GM19438 (cell line): ENCODE data around the gene ARSG.
"Not testable (repeated sequence)": the region's sequence is repeated elsewhere in the genome, so short reads cannot be mapped to it uniquely, and the experiment has no call there.

Experiments
- ATAC-seq: cut with Tn5 transposase; IDR thresholded peaks from one replicate; pipeline ENCODE4 v1.9.1; 2021; ENCODE audit warnings: low read depth; ENCODE audit not compliant: unreplicated experiment

ARSG gene

DNA sequence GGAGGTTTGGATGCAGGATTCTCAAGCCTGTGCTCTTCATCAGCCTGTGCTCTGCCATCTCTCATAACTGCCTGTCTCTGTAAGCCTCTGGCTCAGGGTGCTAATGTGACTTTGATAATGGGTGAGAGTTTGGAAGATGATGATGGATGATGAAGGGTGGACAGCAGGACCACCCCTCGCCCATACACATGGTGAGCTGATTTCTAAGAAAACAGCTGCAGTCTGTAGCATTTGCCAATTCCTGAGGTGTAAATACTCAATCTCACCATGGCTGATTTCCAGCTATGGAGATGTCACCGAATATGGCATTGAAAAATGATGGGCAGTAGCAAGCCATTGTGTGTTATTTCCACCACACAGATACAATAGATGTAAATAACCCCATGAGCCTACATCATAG is 74.2 kb downstream of the ARSG start:
- no peak for ATAC-seq

DNA sequence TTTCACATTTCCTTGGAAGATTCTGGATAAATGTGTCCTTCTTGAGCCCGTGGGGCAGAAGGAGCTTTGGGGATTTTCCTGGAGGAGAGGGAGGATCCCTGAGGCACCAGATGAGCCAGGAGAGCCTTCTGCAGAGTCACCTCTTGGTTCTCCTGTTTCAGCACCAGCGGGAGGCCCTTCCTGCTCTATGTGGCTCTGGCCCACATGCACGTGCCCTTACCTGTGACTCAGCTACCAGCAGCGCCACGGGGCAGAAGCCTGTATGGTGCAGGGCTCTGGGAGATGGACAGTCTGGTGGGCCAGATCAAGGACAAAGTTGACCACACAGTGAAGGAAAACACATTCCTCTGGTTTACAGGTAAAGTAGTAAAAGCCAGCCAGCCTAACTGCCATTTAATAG is 77.1 kb downstream of the ARSG start:
- ATAC-seq: no peak

DNA sequence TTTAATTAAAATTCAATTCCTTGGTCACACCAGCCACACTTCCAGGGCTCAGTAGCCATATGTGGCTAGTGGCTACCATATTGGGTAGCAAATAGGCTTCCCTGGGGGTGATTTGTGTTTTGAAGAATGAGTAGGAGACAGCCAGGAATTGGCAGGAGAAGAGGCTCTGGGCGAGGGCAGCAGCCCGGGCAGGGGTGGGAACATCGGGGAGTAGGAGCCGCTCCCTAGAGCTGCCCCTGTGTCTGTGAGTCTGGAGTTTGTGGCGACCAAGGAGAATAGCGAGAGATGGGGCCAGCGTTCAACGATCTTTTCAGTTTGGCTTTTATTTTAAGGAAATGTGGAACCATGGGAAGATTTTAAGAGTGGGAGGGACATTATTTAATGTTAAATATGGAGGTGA is 84.3 kb downstream of the ARSG start:
- ATAC-seq: no peak

DNA sequence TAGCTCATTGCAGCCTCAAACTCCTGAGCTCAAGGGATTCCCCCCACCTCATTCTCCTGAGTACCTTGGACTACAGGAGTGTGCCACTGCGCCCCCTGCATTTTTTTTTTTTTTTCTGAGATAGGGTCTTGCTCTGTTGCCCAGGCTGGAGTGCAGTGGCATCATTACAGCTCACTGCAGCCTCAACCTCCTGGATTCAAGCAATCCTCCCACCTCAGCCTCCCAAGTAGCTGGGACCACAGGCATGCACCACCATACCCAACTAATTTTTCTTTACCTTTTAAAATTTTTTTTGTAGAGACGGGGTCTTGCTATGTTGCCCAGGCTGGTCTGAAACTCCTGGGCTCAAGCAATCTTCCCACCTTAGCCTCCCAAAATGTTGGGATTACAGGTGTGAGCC is 84.9 kb downstream of the ARSG start:
- ATAC-seq: not testable (repeated sequence)

DNA sequence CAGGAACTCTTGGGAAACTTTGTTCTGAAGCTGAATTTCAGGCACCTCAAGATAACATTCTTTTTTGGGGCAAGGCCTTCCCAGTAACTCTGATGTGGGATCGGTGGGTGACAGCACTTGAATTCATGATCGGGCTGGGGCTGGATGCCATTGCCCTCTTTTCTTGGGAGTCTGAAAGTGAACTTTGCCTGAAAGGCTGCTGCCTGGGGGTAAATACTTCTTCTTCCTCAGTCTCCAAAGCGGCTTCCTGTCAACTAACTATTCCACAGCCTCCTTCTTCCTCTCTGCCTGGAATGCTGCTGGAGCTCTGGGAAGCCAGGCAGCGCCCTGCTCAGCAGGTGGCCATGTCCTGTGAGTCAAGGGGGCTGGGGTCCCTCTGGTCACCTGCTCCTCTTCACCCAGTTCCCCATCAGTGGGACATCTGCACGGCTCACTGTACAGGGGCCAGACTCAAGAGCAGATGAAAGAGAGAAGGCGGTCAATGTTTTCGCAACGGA is 86.5 kb downstream of the ARSG start:
- ATAC-seq: no peak

DNA sequence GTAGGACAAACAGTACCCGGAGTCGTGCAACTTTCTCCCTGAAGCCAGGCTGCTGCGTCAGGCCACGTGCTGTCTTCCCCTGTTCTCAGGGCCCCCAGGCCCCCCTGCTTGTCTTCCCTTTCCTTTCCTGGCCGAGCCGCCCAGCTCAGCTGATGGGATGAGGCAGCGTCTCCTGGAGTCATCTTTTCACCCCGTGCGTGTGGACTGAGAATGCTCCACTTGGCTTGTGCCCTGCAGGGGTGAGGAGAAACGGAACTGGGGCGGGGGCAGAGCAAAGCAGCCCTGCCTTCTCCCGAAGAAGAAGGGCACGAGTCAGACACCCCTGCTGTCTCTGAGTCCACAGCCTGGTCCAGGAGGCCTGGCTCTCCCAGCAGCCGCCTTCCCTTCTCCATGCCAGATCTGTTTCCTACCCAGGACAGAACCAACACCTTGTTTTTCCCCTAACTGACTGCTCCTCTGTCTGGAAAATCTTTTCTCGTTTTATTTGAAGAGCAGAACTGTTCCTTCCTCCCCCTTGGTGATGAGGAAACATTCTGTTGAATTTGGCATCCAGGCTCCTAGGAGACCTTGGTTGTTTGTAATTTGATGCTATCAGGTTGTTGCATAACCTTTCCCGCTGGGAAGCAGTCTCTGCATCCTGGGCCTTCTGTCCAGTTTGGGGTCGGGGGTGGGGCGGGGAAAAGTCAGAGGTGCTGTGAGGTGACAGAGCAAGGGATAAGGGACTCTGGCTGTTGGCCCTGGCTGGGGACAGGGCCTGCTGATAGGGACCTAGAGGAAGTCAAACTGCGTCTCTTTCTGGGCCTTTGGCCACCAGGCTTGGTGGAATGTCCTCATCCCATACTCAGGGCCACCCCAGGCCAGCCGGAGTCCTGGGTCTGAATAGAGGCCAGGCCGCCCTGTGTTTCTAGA is 87.2 kb downstream of the ARSG start:
- ATAC-seq: no peak

DNA sequence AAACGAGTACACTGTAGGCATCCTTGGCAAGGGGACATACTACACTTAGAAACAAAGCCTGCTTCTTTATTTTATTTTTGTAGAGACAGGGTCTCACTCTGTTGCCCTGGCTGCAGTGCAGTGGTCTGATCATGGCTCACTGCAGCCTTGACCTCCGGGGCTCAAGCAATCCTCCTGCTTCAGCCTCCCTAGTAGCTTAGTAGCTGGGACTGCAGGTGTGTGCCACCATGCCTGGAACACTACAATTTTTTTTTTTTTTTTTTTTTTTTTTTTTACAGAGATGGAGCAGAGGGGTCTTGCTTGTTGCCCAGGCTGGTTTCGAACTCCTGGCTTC is 87.8 kb downstream of the ARSG start:
- no peak for ATAC-seq

DNA sequence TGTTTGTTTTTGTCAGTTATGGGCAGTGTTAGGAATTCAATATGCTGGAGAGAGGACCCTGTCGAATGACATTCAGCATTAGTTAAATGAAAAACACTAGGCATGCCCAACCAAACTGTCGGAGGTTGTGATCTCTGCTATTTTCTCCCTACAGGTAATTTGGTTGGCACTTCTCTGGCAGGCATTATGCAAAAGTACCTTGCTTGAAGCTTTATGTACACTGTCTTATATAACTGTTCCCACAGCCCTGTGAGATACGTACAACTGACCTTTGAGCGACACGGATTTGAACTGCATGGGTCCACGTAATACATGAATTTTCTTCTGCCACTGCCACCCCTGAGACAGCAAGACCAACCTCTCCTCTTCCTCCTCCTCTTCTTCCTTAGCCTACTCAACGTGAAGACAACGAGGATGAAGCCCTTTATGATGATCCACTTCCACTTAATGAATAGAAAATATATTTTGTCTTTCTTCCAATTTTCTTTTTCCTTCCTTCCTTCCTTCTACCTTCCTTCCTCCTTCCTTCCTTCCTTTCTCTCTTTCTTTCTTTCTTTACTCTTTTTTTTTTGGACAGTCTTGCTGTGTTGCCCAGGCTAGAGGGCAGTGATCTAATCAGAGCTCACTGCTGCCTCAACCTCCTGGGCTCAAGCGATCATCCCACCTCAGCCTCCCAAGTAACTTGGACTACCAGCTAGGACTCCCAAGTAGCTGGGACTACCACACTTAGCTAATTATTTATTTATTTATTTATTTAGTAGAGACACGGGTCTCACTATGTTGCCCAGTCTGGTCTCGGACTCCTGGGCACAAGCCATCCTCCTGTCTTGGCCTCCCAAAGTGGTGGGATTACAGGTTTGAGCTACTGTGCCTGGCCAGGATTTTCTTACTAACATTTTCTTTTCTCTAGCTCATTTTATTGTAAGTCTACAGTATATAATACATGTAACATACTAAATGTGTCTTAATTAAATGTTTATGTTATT is 88.7 kb downstream of the ARSG start:
- no peak for ATAC-seq

DNA sequence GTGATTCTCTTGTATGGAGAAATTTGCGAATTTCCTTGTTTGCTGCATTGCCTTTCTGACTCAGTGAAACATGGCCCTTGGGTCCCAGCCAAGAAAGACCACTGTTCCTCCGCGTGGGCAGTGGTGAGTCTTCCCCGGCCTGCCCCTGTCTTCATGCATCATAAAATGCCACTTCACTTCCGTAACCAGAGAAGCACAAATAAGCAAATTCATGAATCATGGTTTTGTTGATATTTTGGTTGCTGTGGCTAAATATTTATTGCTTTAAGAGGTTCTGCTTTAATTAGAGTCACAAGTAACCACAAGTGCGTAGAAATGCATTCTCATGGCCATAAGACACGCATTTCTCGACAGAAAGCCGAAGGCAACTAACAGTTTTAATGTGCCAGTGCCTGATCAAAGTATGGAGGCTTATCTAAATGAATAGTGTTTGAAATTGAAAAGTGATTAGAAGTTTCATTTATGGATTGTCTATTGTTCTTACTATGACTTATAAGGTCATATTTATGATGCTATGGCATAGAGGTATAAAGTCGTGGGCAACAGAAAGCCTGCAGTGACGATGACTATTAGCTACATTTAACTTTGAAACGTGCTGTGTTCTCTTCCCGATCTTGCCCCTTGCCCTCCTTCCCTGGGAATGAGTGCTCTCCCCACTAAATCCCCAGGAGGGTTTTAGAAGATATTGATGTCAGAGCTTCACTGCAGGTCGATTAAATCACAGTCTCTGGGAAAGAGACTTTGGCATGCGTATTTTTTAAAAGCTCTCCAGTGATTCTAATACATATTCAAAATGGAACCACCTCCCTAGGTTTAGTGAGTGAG is 90.0 kb downstream of the ARSG start:
- no peak for ATAC-seq

DNA sequence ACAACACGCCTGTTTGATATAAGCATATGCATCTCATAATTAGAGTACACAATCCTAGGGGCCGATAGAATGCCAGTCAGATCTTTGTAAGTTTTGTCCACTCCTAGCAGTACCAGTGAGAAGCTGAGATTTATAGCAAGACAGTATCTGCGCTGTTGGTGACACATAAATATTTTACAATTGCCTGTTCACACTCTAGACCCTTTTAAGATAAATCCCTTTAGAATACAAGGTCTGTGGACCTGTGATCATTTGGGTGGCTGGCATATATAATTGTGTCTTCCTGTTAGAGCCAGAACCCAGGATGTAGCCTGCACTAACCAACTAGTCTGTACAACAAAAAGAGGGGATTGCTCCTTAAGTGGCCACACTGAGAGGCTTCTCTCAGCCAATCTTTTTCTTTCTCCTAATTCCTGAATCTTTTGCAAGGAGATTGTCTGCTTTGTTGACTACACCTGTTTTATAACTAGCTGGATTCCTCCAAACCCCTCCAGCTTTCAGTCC is 91.3 kb downstream of the ARSG start:
- ATAC-seq: no peak

DNA sequence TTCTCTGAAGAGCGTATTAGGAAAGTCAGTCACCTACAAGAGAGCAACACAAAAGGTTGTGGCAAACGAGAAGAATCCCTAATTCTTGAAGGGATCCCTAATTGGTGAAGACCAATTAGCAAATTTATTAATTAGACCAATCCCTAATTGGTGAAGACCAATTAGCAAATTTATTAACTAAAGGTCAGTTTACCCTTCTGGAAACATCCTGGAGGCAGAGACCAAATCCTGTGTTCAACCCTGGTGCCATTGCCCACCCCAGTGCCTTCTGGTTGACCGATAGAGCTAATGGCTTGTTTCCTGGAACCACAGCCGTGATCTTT is 91.8 kb downstream of the ARSG start:
- no peak for ATAC-seq

DNA sequence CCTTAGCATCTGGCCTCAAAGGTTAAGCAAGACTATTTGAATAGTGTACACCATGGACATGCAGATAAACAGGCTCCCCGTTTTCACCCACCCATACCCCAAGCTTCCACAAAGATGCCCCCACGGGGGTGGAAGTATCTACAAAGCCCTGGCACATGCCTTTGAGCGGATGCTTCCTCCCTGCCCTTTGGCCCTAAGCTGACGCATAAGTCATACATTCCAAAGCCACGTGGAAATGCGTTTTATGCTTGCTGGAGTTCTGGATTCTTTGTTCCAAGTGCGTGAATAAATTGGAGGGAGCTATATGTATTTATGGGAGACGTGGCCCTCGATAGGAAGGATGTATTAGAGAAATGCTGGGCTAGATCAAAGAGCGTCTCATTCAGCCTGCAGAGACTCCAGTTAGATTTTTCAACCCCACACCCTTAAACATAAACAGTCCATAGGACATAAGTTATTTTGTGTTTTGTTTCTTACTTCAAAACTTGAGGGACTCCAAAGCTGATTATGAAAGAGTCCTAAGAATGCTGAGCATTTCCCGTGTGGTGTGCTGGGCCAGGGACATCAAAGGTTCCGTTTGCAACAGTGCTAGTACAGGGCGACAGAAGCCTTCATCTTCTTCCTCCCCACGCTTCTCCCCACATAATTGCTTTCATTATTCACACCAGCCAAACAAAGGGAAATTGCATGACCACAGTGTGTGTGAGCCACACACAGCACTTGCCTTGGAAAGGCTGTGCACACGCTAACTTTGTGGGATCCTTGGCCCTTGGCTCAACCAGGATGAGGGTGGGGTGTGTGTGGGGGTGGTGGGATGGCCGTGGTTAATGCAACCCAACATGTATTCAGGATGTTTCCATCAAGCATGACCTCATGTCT is 92.4 kb downstream of the ARSG start:
- ATAC-seq: no peak

DNA sequence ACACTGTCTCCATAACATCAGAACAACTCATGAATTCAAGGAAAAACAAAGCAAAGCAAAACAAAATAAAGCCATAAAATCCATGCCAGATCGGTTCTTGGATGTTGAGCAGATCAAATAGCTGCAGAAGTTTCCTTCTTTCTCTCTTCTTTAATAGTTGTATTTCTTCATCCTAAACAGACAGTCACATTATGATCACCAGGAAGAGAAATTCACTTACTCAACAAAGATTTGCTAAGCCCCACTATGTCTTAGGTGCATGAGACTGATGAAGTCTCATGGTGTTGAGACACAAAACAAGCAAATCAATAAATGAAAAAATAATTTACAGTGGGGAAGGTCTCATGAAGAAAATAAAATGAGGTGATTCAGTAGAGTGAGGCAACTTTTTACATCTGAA is 93.2 kb downstream of the ARSG start:
- no peak for ATAC-seq

DNA sequence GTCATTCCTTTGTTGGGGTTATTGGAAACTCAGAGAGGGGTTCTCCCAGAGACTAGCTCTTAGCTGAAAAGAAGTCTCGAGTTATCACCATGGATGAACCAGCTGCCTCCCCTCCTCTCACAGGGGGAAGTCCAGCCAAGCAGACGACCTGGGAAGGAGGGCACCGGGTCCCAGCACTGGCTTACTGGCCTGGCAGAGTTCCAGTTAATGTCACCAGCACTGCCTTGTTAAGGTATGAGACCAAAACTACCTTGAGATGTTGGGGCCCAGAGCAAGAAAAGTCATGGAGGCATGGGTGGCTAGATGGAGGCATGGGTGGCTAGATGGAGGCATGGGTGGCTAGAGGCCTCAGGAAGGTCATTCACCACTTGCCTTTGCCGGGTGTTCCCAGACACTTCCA is 93.6 kb downstream of the ARSG start:
- no peak for ATAC-seq

DNA sequence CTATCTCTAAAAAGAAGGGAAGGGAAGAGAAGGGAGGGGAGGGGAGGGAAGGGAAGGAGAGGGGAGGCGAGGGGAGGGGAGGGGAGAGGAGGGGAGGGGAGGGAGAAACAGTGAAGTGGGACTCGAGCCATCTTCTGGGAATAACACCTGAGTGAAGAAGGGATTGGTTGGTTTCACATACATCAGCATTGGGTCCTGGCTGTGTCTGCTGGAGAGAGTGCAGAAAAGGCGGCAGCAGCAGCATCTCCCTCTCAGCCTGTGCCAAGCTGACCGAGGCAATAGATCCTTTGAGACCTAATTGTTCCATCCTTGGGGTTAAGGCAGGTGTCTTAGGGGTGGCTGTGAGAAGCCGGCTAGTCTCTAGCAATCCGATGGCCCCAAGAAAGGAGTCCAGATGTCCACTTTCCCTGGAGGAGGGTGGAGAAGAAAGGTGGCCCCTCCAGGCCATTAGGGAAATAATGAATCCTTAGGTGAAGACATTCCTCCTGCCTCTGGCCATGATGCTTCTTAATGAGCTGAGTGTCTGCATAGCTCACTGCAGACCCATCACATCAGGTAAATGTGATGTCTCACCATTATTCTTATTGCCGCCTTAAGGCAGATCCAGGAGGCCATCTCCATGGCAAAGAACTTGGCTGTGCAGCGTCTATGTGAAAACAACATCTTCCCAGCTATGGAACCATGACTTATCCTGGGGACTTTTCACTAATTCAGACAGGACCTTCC is 94.4 kb downstream of the ARSG start:
- ATAC-seq: no peak

DNA sequence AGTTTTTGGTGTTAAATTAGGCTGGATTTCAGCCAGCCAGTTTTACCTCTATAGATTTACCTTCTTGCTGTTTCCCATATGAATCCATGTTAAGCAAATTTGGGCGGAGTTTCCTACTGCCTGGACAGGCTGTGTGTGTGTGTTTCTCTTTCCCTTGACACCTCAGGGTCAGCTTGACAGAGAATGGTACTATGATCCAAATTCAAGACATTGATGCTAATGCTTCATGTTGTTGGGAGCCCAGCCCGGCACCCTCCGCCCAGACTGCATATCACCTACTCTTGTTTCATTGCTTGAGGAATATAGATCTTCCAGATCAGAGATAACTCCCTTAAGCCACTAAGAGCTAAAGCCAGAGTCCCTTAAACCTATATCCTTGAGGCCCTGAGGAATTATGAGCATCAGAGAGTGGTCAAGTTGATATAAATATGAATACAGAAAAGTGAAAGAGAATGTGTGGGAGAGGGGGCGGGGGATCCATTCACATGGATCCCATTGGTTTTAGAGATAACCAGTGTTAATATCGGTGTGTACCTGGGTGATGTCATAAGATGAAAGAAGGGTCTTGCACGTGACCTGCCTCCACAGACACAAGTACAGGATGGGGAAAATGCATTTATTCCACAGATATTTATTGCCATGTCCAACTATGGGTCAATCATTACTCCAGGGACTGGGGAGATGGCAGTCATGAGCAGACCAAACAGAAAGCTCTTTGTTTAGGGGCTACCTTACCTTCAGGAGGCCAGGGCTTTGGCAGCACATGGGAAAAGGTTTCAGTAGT is 96.3 kb downstream of the ARSG start:
- no peak for ATAC-seq

DNA sequence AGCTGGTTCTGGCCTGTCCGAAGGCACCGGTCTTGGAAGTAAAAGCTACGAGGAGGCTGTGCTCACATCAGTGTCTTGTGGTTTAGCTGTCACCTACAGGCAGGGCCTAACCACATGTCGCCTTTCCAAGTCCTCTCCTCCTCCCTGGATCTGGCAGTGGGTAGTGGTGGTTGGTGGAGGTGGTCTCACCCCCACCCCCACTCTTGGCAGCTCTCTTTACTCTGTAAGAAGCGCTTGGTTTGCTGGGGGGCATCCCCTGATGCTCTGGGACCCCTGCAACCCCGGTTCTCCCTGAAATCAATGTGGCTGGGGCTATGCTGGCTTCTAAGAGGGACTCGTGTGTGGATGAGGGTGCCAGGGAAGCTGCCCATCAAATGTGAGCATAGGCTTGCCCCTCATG is 97.7 kb downstream of the ARSG start:
- ATAC-seq: no peak

DNA sequence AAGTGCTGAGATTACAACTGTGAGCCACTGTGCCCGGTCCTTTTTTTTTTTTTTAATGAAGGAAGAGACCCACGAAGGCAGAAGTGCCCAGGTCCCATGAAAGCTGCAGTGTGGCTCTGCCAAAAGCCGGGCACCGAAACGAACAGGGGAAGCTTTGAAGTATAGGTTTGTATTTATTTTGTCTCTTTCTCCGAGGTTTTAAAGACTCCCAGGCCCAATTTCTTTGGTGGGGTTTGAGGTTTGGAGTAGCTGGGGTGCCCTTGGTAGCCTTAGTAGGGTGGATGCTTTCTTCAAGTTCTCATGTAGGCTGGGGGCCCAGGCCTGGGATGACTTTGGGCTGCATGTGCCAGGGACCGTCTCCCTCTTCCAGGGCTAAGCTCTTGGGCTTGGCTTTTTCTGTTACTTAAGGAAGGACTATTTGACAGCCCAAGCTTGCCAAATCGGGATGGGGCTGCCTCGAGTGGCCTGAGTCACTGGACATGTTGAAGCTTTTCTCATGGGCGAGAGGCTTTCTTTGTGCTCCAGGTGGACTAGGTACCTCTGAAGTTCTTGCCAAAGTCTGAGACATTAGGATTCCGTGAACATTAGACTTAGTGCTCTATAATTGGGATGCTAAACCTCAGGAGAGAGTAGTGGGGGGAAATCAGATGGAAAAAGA is 99.7 kb downstream of the ARSG start:
- ATAC-seq: no peak
